Measurements from ENCODE around the gene CPT1C. TPM values are rescaled to one million over a fixed set of nuclear protein-coding genes. Genes with fewer than 3 reads are reported as not detected.

CPT1C gene
- total RNA-seq, result 18.4 and 18.7 TPM in 2 replicates

DNA sequence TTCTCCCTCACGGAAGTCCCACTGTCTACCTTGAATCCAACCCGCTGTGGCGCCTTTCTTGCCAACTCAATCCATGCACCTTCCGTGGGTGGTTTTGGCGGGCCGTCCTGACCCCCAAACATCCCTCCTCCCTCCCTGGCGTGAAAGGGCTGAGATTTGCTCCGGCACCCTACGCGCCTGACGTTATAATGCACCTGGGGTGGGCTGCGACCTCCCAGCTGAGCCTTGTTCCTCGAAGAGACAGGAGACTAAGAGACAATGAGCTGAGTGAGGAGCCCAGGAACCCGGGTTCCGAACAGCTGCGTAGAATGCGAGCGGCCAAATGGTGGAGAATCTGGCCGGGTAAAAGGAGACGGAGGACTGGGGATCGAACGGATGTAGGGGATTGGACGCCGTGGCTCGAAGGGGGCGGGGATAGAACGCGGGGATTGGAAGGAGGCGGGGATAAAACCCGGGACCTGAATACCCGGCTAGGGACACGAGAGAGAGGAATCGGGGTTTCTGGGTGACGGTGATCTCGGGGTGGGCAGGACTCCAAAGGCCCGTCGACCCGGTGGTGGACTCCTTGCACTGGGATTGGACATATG lies at the start of gene CPT1C:
Gene CPT1C, plus strand, starts transcription at position 461 of the 587 bp plus-strand sequence. CDS start 1,137 bp downstream, outside the sequence.

DNA sequence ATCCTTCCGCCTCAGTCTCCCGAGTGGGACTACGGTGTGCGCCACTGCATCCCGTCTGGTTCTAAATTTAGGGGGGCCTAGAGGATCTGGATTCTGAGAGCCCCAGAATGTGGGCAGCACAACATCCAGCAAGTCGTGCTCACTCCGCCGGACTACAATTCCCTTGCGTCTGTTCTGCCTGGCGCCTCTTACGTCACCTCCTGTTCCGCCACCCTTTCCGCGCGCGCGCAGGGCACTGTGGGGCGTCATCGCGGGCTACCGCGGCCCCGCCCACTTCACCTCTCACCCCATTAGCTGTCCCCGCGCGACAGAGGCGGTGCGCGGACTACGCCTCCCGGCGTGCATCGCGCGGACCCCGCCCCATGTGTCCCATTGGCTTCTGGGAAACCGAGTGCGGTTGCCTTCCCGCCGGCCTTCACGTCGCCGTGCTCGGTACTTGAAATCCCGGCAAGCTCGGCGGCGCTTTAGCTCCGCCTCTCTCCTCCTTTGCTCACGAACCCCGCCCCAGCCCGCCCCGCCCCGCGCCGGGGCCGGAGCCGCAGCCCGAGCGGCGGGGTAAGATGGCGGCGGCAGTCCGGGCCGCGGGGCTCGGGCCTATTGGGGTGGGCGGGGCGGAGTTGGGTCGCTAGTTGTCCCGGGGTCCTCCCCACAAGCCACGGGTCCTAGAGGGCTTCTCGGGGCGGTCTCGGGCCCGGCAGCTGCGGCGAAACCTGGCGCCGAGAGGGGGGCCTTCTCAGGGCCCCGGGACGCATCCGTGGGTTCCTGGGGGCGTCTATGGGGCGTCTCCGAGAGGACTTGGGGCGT lies 49.0 kb upstream of the CPT1C start, which contains the start of gene SCAF1:
Gene SCAF1, plus strand, starts transcription at position 522 of the 804 bp plus-strand sequence. CDS start 2,818 bp downstream, outside the sequence.

DNA sequence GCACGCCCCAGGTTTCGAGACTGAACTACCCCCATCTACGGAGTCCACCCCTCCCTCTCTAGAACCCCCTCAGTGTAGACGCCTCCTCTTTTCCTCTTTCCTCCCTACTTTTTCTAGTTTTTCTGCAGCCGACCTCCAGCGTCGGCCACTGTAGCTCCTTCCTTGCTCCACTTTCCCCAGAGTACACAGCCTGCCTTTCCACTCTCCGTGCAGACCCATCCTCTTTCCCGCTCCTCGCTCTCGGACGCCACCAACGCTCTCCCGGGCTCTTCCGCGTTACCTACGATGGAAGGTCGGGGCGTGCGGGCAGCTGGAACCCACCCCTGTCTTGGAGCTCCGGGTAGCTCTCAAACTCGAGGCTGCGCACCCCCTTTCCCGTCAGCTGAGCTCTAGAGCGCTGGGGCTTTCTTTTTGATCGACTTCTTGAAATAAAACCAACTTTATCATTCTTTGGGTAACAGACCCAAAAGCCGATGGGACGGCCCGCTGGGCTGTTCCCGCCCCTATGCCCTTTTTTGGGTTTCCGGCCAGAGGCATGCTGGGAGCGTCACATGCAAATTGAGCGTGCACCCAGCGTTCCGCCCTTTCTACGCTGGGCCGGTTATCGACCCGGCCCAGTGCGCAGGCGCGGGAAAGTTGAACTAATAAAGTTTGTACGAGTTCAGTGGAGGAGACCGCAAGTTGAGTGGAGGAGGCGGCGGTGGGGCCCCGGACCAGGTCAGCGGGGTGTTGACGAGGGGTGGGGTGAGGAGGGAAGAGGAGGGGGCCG lies 25.4 kb upstream of the CPT1C start, which contains the start of the genes BCL2L12 and IRF3:
Gene BCL2L12, plus strand, starts transcription at position 583 of the 769 bp plus-strand sequence. CDS start 760 bp downstream, outside the sequence.
Gene IRF3, minus strand, starts transcription at position 507 of the 769 bp plus-strand sequence. CDS start 1,019 bp downstream, outside the sequence.

DNA sequence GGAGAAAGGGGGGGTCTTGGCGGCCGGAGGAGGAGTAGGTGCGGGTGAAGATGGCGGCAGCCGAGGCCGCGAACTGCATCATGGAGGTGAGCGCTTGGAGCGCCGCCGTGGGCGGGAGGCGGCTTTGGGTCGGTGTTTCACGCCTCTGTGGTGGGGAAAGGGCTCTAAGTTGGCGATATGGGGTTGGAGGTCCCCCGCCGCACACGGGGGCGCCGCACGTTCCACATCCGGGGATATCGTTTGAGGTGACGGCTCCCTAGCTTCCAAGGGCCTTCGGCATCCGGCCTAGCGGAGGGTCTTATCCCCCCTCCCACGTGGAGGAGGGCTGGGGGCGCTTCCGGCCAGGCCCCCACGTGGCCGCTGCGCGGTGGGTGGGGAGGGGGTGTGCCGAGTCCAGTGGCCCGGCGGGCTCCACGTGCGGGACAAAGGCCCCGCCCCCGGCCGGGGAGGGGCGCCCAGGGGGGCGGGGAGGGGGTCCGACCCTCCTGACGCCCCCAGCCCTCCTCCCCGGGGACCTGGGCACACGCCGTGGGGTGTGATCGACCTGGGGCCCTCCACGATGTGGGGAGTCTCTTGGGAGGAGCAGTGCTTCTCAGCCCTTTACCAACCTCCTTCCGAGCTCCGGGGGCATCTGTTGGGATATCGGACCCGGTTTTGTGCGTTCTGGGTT lies 13.6 kb upstream of the CPT1C start, which contains the start of gene PRMT1:
Gene PRMT1, plus strand, starts transcription at position 41 of the 670 bp plus-strand sequence. Its CDS starts 10 bp downstream, at position 51.

DNA sequence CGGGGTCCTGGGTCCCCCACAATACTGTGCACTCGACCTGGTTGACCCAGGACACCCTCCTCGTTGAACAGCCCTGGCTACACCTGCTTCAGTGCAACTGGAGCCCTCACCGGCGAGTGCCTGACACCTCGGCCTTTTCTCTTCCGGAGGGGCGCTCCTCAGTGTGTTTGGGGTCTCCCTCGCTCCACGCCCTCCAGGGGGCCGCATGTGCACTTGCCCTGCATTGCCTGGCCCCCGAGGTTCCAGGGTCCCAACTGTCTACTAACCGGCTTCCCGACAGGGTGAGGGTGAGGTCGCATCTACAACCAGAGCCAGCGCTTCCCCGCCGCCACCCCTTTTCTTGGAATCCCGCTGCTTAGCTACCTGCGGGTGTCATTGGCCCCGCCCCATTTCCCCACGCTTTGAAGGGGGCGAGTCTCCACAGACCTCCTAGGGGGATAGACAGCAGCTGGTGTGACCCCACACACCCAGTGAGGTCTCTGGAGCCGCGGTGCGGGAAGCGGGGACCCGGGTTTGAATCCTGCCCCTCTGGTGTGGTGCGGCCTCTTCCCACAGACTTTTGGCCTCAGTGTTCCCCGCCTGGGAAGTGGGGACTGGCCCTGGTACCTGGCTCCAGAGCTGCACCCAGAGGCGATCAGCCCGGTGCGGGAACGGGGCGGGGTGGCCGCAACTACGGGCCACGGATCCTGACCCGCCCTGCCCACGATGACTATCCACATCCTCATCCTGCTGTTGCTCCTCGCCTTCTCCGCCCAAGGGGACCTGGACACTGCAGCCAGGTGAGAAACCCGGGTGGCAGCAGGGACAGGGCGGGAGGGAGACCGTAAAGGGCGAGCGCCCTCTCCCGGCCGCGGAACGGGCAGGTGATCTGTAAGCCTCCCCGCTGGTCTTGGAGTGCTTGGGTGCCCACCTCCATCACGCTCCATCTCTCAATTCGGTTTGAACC lies 1.5 kb upstream of the CPT1C start, which contains the start of gene ADM5:
Gene ADM5, plus strand, starts transcription at position 462 of the 946 bp plus-strand sequence. Its CDS starts 244 bp downstream, at position 706.

DNA sequence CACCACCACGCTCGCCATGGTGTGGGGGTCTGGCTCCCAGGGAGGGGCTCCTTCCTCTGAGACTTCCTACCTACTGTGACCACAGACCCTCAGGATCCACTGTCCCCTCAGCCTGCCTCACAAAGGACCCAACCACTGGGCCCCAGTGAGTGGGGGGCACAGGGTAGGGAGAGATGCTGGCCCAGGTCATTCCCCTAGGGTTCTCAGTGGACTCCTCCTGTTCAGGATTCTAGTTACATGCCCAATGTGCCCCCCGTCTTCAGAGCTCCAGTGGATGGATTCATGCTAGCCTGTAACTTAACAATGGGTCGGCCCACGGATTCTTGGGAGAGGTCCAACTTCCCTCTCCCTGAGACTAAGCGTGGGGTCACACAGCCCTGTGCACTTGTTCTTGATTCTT lies 72.3 kb downstream of the CPT1C start, which contains the start of gene TSKS:
Gene TSKS, minus strand, starts transcription at position 77 of the 400 bp plus-strand sequence. Its CDS starts 59 bp downstream, at position 18.

Other genes starting within 250 kb of the CPT1C start
- not detected in 2 replicates for gene SLC17A7, start 249.6 kb upstream of the CPT1C start, total RNA-seq
- 73.1 and 108 TPM in 2 replicates for gene PIH1D1, start 239.3 kb upstream of the CPT1C start, total RNA-seq
- gene ALDH16A1, start 237.9 kb upstream of the CPT1C start, total RNA-seq, result 11.9 and 13.5 TPM in 2 replicates
- gene FLT3LG, start 216.9 kb upstream of the CPT1C start, total RNA-seq, result 1.2 and 2.1 TPM in 2 replicates
- 1,158 and 2,408 TPM in 2 replicates for gene RPL13A, start 203.5 kb upstream of the CPT1C start, total RNA-seq
- gene RPS11, start 194.7 kb upstream of the CPT1C start, total RNA-seq, result 1,449 and 3,403 TPM in 2 replicates
- gene FCGRT, start 178.5 kb upstream of the CPT1C start, total RNA-seq, result 33.5 and 71.9 TPM in 2 replicates
- gene RCN3, start 163.1 kb upstream of the CPT1C start, total RNA-seq, result 388 and 521 TPM in 2 replicates
- 28.3 and 49.6 TPM in 2 replicates for gene NOSIP, start 110.6 kb upstream of the CPT1C start, total RNA-seq
- gene PRRG2, start 109.8 kb upstream of the CPT1C start, total RNA-seq, result 0.23 and 0.89 TPM in 2 replicates
- 2.7 and 5.2 TPM in 2 replicates for gene PRR12, start 99.9 kb upstream of the CPT1C start, total RNA-seq
- gene RRAS, start 51.0 kb upstream of the CPT1C start, total RNA-seq, result 45.1 and 75.3 TPM in 2 replicates
- 18.4 and 40.9 TPM in 2 replicates for gene SCAF1, start 48.9 kb upstream of the CPT1C start, total RNA-seq
- 33.0 and 64.1 TPM in 2 replicates for gene IRF3, start 25.3 kb upstream of the CPT1C start, total RNA-seq
- 1.5 and 2.4 TPM in 2 replicates for gene BCL2L12, start 25.2 kb upstream of the CPT1C start, total RNA-seq
- gene PRMT1, start 13.8 kb upstream of the CPT1C start, total RNA-seq, result 303 and 388 TPM in 2 replicates
- 0.51 and 0.59 TPM in 2 replicates for gene ADM5, start 1.5 kb upstream of the CPT1C start, total RNA-seq
- gene TSKS, start 72.2 kb downstream of the CPT1C start, total RNA-seq, result 0.28 TPM in 1 of 2 replicates, not detected in the other
- 63.0 and 125 TPM in 2 replicates for gene AP2A1, start 75.9 kb downstream of the CPT1C start, total RNA-seq
- gene FUZ, start 122.2 kb downstream of the CPT1C start, total RNA-seq, result 10.4 and 16.1 TPM in 2 replicates
- gene MED25, start 127.2 kb downstream of the CPT1C start, total RNA-seq, result 28.9 and 32.4 TPM in 2 replicates
- 58.5 and 74.6 TPM in 2 replicates for gene PTOV1, start 160.0 kb downstream of the CPT1C start, total RNA-seq
- gene PNKP, start 176.5 kb downstream of the CPT1C start, total RNA-seq, result 40.2 and 40.4 TPM in 2 replicates
- gene AKT1S1, start 186.2 kb downstream of the CPT1C start, total RNA-seq, result 9.8 and 13.5 TPM in 2 replicates
- gene TBC1D17, start 186.6 kb downstream of the CPT1C start, total RNA-seq, result 10.1 and 16.1 TPM in 2 replicates
- 2.1 TPM in 2 replicates for gene IL4I1, start 205.8 kb downstream of the CPT1C start, total RNA-seq
- gene ATF5, start 238.1 kb downstream of the CPT1C start, total RNA-seq, result 4.5 and 4.8 TPM in 2 replicates
- 19.6 and 36.5 TPM in 2 replicates for gene NUP62, start 238.4 kb downstream of the CPT1C start, total RNA-seq